K562 (cell line): ENCODE measurements around the gene MND1. TPM values are rescaled to one million over a fixed set of nuclear protein-coding genes. Genes with fewer than 3 reads are reported as not detected.

Experiments used
- ATF7 ChIP-seq: fragments of 450-650 bp; IDR thresholded peaks from 2 replicates; pipeline ENCODE4 v1.7.1; 2014; ENCODE audit warnings: mild to moderate bottlenecking, moderate library complexity
- BRD9 ChIP-seq: fragments of 450-650 bp; IDR thresholded peaks from 2 replicates; pipeline ENCODE4 v1.6.1; 2018; ENCODE audit warnings: low read depth; ENCODE audit not compliant: partially characterized antibody
- CREBBP ChIP-seq: IDR thresholded peaks from one replicate; pipeline ENCODE4 v1.6.1; 2012; ENCODE audit warnings: low read depth, mild to moderate bottlenecking, control low read depth, inconsistent platforms, low read length
- EP300 ChIP-seq: IDR thresholded peaks from 2 replicates; pipeline ENCODE4 v1.6.1; 2012; ENCODE audit warnings: low read length, improper control_type of control experiment
- RBM17 ChIP-seq: fragments of 200-400 bp; formaldehyde crosslinking; IDR thresholded peaks from 2 replicates; pipeline ENCODE4 v1.6.1; 2017; ENCODE audit warnings: low read depth, mild to moderate bottlenecking, low read length, borderline replicate concordance
- SMARCE1 ChIP-seq: fragments of 450-650 bp; IDR thresholded peaks from 2 replicates; pipeline ENCODE4 v1.7.1; 2016; ENCODE audit warnings: mild to moderate bottlenecking
- TAL1 ChIP-seq: fragments of 450-650 bp; IDR thresholded peaks from 2 replicates; pipeline ENCODE4 v1.6.1; 2016; ENCODE audit warnings: mild to moderate bottlenecking
- ZBTB1 ChIP-seq: sonication (generic); formaldehyde crosslinking; IDR thresholded peaks from 2 replicates; pipeline ENCODE4 v1.8.1; 2023; ENCODE audit warnings: missing genetic modification reagents, low read depth, mild to moderate bottlenecking, borderline replicate concordance
- polyA plus RNA-seq, 8 experiments: library from polyadenylated mRNA; depleted of rRNA in 4 of 8; stranded (reverse) in 5 of 8; unstranded in 3 of 8; fragments of >200 nt; fragmentation: Nextera tagmentation in 2 of 8; fragmentation: Illumina TruSeq in 1 of 8; extraction: Ambion mirVana in 2 of 8; extraction: Trizol in 1 of 8; gene quantifications; 2 replicates each; pipeline versions ENCODE4 v1.2.1 to v1.2.3, GENCODE V29; 2011 to 2014; ENCODE audit warnings: inconsistent platforms in 1 of 8, missing spikeins in 1 of 8
- total RNA-seq, 7 experiments: library from RNA; depleted of rRNA in 6 of 7; stranded (reverse); fragments of >200 nt in 6 of 7; fragmentation: Illumina TruSeq in 2 of 7; extraction: Trizol in 2 of 7; gene quantifications; 2 replicates each; pipeline versions ENCODE4 v1.2.1 to v1.2.3, GENCODE V29; 2011 to 2021; ENCODE audit warnings: low replicate concordance in 1 of 7
- TF ChIP-seq, protein P1 (sequence below), 2 experiments: fragments of 450-650 bp; IDR thresholded peaks; 2 replicates each; pipeline ENCODE4 v1.6.1; 2018; ENCODE audit warnings: mild to moderate bottlenecking in 2 of 2, low read depth in 1 of 2; ENCODE audit not compliant: partially characterized antibody in 2 of 2
- TF ChIP-seq, protein P2 (sequence below): fragments of 250-450 bp; sonication (Bioruptor Pico); IDR thresholded peaks from 2 replicates; pipeline ENCODE4 v1.5.0; 2022; ENCODE audit warnings: mild to moderate bottlenecking

Gene MND1
- total and polyA plus RNA-seq, 9 of the 15 experiments (the other 6 are each of a cell fraction or from before 2014, with no cell fraction given), result 35.3 to 94.1 (median 59.9) TPM

DNA sequence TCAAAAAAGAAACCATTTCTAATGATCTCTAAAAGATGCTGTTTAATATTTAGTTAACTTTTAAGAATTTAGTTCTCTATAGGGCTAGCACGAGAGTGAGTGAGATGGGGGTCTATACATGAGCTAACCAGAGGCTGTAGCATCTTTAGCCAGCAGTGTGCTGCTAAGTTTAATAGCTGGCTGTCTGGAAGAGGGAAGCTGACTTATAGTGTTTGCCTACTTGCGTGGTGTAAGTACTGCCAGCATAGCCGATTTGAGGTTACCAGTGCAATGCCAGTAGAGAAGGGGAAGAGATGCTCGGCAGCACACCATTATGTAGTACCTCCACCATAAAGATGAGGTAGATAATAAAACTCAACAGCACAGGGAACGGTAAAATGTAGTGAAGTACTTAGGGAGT, 74.5 kb downstream of the MND1 start (continued):
- TF ChIP-seq, protein P1, sequence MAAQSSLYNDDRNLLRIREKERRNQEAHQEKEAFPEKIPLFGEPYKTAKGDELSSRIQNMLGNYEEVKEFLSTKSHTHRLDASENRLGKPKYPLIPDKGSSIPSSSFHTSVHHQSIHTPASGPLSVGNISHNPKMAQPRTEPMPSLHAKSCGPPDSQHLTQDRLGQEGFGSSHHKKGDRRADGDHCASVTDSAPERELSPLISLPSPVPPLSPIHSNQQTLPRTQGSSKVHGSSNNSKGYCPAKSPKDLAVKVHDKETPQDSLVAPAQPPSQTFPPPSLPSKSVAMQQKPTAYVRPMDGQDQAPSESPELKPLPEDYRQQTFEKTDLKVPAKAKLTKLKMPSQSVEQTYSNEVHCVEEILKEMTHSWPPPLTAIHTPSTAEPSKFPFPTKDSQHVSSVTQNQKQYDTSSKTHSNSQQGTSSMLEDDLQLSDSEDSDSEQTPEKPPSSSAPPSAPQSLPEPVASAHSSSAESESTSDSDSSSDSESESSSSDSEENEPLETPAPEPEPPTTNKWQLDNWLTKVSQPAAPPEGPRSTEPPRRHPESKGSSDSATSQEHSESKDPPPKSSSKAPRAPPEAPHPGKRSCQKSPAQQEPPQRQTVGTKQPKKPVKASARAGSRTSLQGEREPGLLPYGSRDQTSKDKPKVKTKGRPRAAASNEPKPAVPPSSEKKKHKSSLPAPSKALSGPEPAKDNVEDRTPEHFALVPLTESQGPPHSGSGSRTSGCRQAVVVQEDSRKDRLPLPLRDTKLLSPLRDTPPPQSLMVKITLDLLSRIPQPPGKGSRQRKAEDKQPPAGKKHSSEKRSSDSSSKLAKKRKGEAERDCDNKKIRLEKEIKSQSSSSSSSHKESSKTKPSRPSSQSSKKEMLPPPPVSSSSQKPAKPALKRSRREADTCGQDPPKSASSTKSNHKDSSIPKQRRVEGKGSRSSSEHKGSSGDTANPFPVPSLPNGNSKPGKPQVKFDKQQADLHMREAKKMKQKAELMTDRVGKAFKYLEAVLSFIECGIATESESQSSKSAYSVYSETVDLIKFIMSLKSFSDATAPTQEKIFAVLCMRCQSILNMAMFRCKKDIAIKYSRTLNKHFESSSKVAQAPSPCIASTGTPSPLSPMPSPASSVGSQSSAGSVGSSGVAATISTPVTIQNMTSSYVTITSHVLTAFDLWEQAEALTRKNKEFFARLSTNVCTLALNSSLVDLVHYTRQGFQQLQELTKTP (IDR thresholded peaks at IDR 0.05; ENCODE audit: low read depth in 1 of 2, partially characterized antibody in 2 of 2), result no peak
- TF ChIP-seq BRD9 (no peak), EP300 (no peak), ZBTB1 (CRISPR knock-in tag) (no peak), ATF7 (no peak), TAL1 (no peak), SMARCE1 (no peak), CREBBP (no peak), RBM17 (no peak)
- TF ChIP-seq, protein P2, sequence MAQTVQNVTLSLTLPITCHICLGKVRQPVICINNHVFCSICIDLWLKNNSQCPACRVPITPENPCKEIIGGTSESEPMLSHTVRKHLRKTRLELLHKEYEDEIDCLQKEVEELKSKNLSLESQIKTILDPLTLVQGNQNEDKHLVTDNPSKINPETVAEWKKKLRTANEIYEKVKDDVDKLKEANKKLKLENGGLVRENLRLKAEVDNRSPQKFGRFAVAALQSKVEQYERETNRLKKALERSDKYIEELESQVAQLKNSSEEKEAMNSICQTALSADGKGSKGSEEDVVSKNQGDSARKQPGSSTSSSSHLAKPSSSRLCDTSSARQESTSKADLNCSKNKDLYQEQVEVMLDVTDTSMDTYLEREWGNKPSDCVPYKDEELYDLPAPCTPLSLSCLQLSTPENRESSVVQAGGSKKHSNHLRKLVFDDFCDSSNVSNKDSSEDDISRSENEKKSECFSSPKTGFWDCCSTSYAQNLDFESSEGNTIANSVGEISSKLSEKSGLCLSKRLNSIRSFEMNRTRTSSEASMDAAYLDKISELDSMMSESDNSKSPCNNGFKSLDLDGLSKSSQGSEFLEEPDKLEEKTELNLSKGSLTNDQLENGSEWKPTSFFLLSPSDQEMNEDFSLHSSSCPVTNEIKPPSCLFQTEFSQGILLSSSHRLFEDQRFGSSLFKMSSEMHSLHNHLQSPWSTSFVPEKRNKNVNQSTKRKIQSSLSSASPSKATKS (CRISPR knock-in tag), result no peak
